ENCODE data around the gene ORMDL2.

DNA sequence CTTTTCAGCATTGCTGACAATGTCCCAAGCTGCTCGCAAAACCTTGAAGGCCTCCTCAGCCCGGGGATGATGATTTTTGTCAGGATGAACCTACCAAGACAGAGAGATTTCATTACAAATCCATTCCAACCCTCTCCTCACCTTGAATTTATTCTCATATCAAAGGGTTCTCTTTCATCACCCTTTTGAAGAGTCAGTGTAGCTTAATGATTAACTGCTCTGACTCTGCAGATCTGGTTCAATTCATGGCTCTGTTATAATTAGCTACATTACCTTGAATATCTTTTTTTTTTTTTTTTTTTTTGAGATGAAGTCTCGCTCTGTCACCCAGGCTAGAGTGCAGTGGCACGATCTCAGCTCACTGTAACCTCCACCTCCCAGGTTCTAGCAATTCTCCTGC, 5.6 kb downstream of the ORMDL2 start:
- TF ChIP-seq, protein P1, sequence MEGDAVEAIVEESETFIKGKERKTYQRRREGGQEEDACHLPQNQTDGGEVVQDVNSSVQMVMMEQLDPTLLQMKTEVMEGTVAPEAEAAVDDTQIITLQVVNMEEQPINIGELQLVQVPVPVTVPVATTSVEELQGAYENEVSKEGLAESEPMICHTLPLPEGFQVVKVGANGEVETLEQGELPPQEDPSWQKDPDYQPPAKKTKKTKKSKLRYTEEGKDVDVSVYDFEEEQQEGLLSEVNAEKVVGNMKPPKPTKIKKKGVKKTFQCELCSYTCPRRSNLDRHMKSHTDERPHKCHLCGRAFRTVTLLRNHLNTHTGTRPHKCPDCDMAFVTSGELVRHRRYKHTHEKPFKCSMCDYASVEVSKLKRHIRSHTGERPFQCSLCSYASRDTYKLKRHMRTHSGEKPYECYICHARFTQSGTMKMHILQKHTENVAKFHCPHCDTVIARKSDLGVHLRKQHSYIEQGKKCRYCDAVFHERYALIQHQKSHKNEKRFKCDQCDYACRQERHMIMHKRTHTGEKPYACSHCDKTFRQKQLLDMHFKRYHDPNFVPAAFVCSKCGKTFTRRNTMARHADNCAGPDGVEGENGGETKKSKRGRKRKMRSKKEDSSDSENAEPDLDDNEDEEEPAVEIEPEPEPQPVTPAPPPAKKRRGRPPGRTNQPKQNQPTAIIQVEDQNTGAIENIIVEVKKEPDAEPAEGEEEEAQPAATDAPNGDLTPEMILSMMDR (IDR thresholded peaks at IDR 0.05), result no peak
- no peak for TF ChIP-seq POLR2A (IDR thresholded peaks at IDR 0.05)
